Parathyroid adenoma (tissue), 2 donors: ENCODE results near the gene CCDC141.

ENCODE experiments used
- H2AFZ ChIP-seq: fragments of 300-600 bp; sonication (generic); one replicate; pipeline ENCODE4 v1.7.0; 2017; ENCODE audit warnings: antibody characterized with exemption, mild to moderate bottlenecking
- H3K27ac ChIP-seq: fragments of 300-600 bp; sonication (generic); one replicate; pipeline ENCODE4 v1.7.0; 2017
- H3K27me3 ChIP-seq: fragments of 300-600 bp; sonication (generic); one replicate; pipeline ENCODE4 v1.7.0; 2017; ENCODE audit warnings: low read length; ENCODE audit not compliant: control insufficient read depth, insufficient read depth
- H3K36me3 ChIP-seq: fragments of 300-600 bp; sonication (generic); one replicate; pipeline ENCODE4 v1.7.0; 2017; ENCODE audit warnings: low read length; ENCODE audit not compliant: control insufficient read depth, insufficient read depth
- H3K4me1 ChIP-seq: fragments of 300-600 bp; sonication (generic); one replicate; pipeline ENCODE4 v1.7.0; 2017; ENCODE audit warnings: control low read depth
- H3K4me2 ChIP-seq: fragments of 300-600 bp; sonication (generic); one replicate; pipeline ENCODE4 v1.7.0; 2017; ENCODE audit warnings: low read length
- H3K4me3 ChIP-seq: fragments of 300-600 bp; sonication (generic); one replicate; pipeline ENCODE4 v1.7.0; 2017; ENCODE audit warnings: low read depth, low read length
- H3K79me2 ChIP-seq: fragments of 300-600 bp; sonication (generic); one replicate; pipeline ENCODE4 v1.7.0; 2017; ENCODE audit warnings: control low read depth
- H3K9ac ChIP-seq: fragments of 300-600 bp; sonication (generic); one replicate; pipeline ENCODE4 v1.7.0; 2017; ENCODE audit warnings: mild to moderate bottlenecking
- H3K9me3 ChIP-seq: fragments of 300-600 bp; sonication (generic); one replicate; pipeline ENCODE4 v1.7.0; 2017; ENCODE audit warnings: low read length; ENCODE audit not compliant: control insufficient read depth
- CTCF ChIP-seq: fragments of 300-600 bp; sonication (generic); IDR thresholded peaks from one replicate; pipeline ENCODE4 v1.7.0; 2017; ENCODE audit warnings: antibody characterized with exemption, mild to moderate bottlenecking
- donor health status: primary hyperparathyroidism.

CCDC141 gene

DNA sequence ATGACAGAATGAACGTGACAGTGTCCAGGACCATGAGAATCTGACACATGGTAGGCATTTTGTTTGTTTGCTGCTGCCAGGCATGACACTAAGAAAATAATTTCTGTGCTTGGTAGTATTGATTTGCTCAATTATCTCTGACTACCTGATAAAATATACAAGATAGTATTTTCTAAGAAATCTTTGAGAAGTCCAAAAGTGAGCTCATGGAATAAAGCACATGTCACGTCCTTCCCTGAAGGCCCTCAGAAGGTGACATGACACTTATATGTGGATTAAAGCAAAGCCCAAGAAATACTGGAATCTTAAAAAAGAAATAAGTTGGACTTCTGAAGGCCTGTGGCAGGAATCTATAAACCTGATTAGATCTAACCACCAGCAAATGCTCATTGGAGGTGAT, 238.9 kb downstream of the CCDC141 start:
- no peak for TF ChIP-seq CTCF
- H2AFZ ChIP-seq: no peak overlapping the region
- H3K27me3 ChIP-seq: no peaks in the 10 kb centered on the region
- H3K27ac ChIP-seq: no peak overlapping the region
- H3K4me1 ChIP-seq: no peaks in the 10 kb centered on the region
- no peaks in the 10 kb centered on the region for H3K9me3 ChIP-seq
- H3K79me2 ChIP-seq: no peaks in the 10 kb centered on the region
- H3K4me2 ChIP-seq: no peak overlapping the region
- H3K4me3 ChIP-seq: no peak overlapping the region
- H3K9ac ChIP-seq: no peak overlapping the region
- no peaks in the 10 kb centered on the region for H3K36me3 ChIP-seq

- Histone ChIP-seq H3K36me3 (no peaks in the 10 kb centered on the region), H3K27ac (no peak overlapping the region), H3K27me3 (no peaks in the 10 kb centered on the region), H3K79me2 (no peaks in the 10 kb centered on the region), H3K4me3 (no peak overlapping the region), H3K4me1 (no peaks in the 10 kb centered on the region), H3K4me2 (no peak overlapping the region), H2AFZ (no peak overlapping the region), H3K9ac (no peak overlapping the region), H3K9me3 (no peaks in the 10 kb centered on the region)
- TF ChIP-seq CTCF: no peak
Observed at GRCh38 chr2:178810422-178810821, 239.5 kb downstream of the CCDC141 start.

DNA sequence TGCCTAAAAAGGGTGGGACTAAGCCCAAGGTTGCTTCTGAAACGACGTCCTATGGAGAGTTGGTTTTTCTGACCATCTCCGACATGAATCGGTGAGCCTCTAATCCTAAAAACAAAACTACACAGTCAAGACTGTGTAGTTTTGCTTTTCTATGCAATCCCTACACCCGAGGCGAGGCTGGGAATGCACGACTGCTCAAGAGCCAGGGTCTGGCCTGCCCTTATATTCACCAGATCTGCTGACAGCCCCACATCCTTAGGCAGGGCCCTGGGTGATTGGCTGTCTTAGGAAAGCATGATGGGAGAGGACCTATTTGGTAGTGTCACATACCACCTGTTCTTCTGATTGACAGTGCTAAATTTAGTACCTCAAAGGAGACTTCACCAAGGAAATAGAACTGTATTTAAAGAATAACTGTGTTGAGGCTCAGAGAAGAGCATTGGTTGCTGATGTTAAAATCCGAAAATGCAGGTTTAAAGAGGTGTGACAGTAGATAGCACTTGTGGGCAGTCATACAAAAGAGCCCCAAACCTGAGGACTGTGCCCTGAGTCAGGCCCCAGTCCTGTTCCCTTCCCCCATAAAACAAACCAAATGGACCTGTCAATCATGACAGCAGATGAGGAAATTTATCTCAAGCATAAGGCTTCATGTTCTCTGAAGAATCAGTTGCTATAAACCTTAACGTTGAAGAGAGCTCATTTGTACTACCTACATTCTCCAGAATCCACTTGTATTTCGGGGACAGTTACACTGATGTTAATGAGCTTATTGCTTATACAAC, 242.5 kb downstream of the CCDC141 start, which contains the start of gene TTN:
TSS of gene TTN (minus strand) at position 197 of the 782 bp plus-strand sequence. CDS start 2,781 bp downstream, outside the sequence.
- Histone ChIP-seq H3K9me3 (no peaks in the 10 kb centered on the region), H3K4me3 (no peak within 1 kb of the TSS), H3K4me1 (no peaks in the 10 kb centered on the region), H3K36me3 (no peaks in the 10 kb centered on the region), H2AFZ (no peak within 1 kb of the TSS), H3K27ac (no peak within 1 kb of the TSS), H3K27me3 (no peaks in the 10 kb centered on the region), H3K9ac (no peak within 1 kb of the TSS), H3K4me2 (no peak within 1 kb of the TSS), H3K79me2 (no peaks in the 10 kb centered on the region)
- no peak for TF ChIP-seq CTCF

DNA sequence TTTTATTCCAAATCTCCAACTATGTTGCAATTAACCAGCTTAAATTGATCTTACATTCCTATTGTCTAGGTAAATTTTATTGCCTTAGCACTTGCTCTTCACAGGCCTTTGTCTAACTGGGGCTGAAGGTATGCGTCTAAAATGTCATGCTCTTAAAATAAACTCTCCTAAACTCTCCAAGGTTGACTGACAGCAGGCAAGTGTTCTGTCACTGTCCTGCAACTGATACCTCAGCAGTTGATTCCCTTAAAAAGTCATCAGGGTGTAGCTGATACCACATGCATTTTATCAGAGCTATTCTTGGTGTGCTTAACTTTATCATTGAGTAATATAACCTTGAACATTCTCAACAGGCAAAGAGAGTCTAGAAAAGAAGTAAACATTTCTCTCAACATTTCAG, 243.4 kb downstream of the CCDC141 start:
- Histone ChIP-seq H3K9me3 (no peaks in the 10 kb centered on the region), H3K4me2 (no peak overlapping the region), H3K4me1 (no peaks in the 10 kb centered on the region), H3K36me3 (no peaks in the 10 kb centered on the region), H3K9ac (no peak overlapping the region), H3K27ac (no peak overlapping the region), H2AFZ (no peak overlapping the region), H3K27me3 (no peaks in the 10 kb centered on the region), H3K4me3 (no peak overlapping the region), H3K79me2 (no peaks in the 10 kb centered on the region)
- no peak for TF ChIP-seq CTCF

GRCh38 chr2:178805457-178805856, 244.5 kb downstream of the CCDC141 start:
- TF ChIP-seq CTCF: no peak
- H2AFZ ChIP-seq: no peak overlapping the region
- no peak overlapping the region for H3K9ac ChIP-seq
- no peaks in the 10 kb centered on the region for H3K9me3 ChIP-seq
- H3K27ac ChIP-seq: no peak overlapping the region
- no peaks in the 10 kb centered on the region for H3K4me1 ChIP-seq
- H3K27me3 ChIP-seq: no peaks in the 10 kb centered on the region
- H3K36me3 ChIP-seq: no peaks in the 10 kb centered on the region
- H3K4me2 ChIP-seq: no peak overlapping the region
- no peak overlapping the region for H3K4me3 ChIP-seq
- no peaks in the 10 kb centered on the region for H3K79me2 ChIP-seq
